Neural progenitor cell (in vitro differentiated cells): ENCODE data around the gene PLGRKT.

Experiments used
- CTCF ChIP-seq: fragments of 200-600 bp; sonication (generic); IDR thresholded peaks from 2 replicates; pipeline ENCODE4 v1.5.1; 2017; ENCODE audit warnings: antibody characterized with exemption, mild to moderate bottlenecking
- EZH2 ChIP-seq: fragments of 200-600 bp; sonication (generic); IDR thresholded peaks from 2 replicates; pipeline ENCODE4 v1.6.1; 2017; ENCODE audit warnings: antibody characterized with exemption, mild to moderate bottlenecking, moderate library complexity
- EZH2phosphoT487 ChIP-seq: fragments of 200-600 bp; sonication (generic); IDR thresholded peaks from 2 replicates; pipeline ENCODE4 v1.6.1; 2017; ENCODE audit warnings: antibody characterized with exemption

- TF ChIP-seq CTCF, result no peak
- TF ChIP-seq EZH2, result no peak
- TF ChIP-seq EZH2phosphoT487, result no peak
Observed at GRCh38 chr9:5354184-5354583, 83.5 kb downstream of the PLGRKT start.
